Measurements from ENCODE around the gene CD82. TPM values are rescaled to one million over a fixed set of nuclear protein-coding genes. Genes with fewer than 3 reads are reported as not detected.
"Not testable (repeated sequence)": the region's sequence is repeated elsewhere in the genome, so short reads cannot be mapped to it uniquely, and the experiment has no call there.

CD82 gene
- total RNA-seq, 1 donor from 2014 or later: 35.5 TPM

DNA sequence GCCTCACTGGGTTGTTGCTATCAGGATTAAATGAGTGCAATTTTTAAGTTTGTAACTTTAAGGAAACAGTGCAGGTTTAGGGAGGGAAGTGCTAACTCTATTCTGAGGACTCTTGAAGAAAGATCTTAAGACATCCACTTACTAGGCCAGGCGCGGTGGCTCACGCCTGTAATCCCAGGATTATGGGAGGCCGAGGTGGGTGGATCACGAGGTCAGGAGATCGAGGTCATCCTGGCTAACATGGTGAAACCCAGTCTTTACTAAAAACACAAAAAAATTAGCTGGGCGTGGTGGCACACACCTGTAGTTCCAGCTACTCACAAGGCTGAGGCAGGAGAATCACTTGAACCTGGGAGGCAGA is 5.5 kb upstream of the CD82 start:
- H3K9me3 ChIP-seq (ENCODE audit: control insufficient read depth in 3 of 3, low read length in 3 of 3); H3K27me3 ChIP-seq (ENCODE audit: control insufficient read depth in 3 of 3, insufficient read depth in 3 of 3, low read length in 3 of 3); H3K36me3 ChIP-seq (ENCODE audit: control insufficient read depth in 3 of 3, insufficient read depth in 3 of 3, low read length in 3 of 3); H3K9ac ChIP-seq (ENCODE audit: low read depth in 1 of 3, low read length in 3 of 3); H3K27ac ChIP-seq (ENCODE audit: low read depth, low read length); H3K4me3 ChIP-seq (ENCODE audit: low read length in 3 of 3): not testable (repeated sequence)
- H3K4me1 ChIP-seq (ENCODE audit: control insufficient read depth in 3 of 3, insufficient read depth in 3 of 3, low read length in 3 of 3): peaks cover 11 to 23% (median 15%) of the 10 kb centered on the region in 3 donors

GRCh38 chr11:44561275-44561805 is 4.1 kb upstream of the CD82 start:
- H3K4me3 ChIP-seq (ENCODE audit: low read length in 3 of 3): no peak overlapping the region
- H3K9ac ChIP-seq (ENCODE audit: low read depth in 1 of 3, low read length in 3 of 3): no peak overlapping the region
- H3K9me3 ChIP-seq (ENCODE audit: control insufficient read depth in 3 of 3, low read length in 3 of 3): no peaks in the 10 kb centered on the region
- no peak overlapping the region for H3K27ac ChIP-seq (ENCODE audit: low read depth, low read length)
- H3K36me3 ChIP-seq (ENCODE audit: control insufficient read depth in 3 of 3, insufficient read depth in 3 of 3, low read length in 3 of 3): no peaks in the 10 kb centered on the region
- no peaks in the 10 kb centered on the region for H3K27me3 ChIP-seq (ENCODE audit: control insufficient read depth in 3 of 3, insufficient read depth in 3 of 3, low read length in 3 of 3)
- H3K4me1 ChIP-seq (ENCODE audit: control insufficient read depth in 3 of 3, insufficient read depth in 3 of 3, low read length in 3 of 3): peaks cover 19 to 31% (median 21%) of the 10 kb centered on the region in 3 donors

DNA sequence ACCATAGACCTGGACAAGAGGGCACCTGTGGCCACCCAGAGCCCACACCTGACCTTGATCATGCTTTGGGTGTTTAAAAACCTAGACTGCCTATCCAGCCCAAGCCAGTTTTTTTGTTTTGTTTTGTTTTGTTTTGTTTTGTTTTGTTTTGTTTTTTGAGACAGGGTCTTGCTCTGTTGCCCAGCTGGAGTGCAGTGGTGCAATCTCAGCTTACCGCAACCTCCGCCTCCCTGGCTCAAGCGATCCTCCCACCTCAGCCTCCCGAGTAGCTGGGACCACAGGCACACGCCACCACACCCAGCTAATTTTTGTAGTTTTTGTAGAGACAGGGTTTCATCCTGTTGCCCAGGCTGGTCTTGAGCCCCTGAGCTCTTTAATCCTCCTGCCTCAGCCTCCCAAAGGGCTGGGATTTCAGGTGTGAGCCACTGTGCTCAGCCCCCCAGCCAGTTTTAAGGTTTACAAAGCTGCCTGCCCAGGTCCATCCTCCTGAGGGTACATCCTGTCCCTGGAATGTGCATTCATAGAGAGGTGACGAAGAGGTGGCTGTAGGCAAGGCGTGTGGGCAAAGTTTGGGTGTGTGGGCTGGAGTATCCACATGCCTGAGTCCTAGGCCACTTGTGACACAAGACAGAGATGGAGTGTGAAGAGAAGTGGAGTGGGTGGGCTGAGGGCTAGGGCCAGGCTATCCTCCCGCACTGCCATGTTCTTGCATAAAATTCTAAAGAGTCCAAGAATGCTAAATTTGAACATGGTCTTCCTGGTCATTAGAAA is 3.3 kb upstream of the CD82 start:
- Histone ChIP-seq H3K4me1 (ENCODE audit: control insufficient read depth in 3 of 3, insufficient read depth in 3 of 3, low read length in 3 of 3) (peaks cover 21 to 35% (median 22%) of the 10 kb centered on the region in 3 donors), H3K9me3 (ENCODE audit: control insufficient read depth in 3 of 3, low read length in 3 of 3) (no peaks in the 10 kb centered on the region), H3K4me3 (ENCODE audit: low read length in 3 of 3) (no peak overlapping the region), H3K27ac (ENCODE audit: low read depth, low read length) (no peak overlapping the region), H3K9ac (ENCODE audit: low read depth in 1 of 3, low read length in 3 of 3) (no peak overlapping the region), H3K27me3 (ENCODE audit: control insufficient read depth in 3 of 3, insufficient read depth in 3 of 3, low read length in 3 of 3) (no peaks in the 10 kb centered on the region), H3K36me3 (ENCODE audit: control insufficient read depth in 3 of 3, insufficient read depth in 3 of 3, low read length in 3 of 3) (no peaks in the 10 kb centered on the region)

GRCh38 chr11:44562845-44563460 is 2.5 kb upstream of the CD82 start:
- Histone ChIP-seq H3K9me3 (ENCODE audit: control insufficient read depth in 3 of 3, low read length in 3 of 3) (no peaks in the 10 kb centered on the region), H3K9ac (ENCODE audit: low read depth in 1 of 3, low read length in 3 of 3) (no peak overlapping the region), H3K36me3 (ENCODE audit: control insufficient read depth in 3 of 3, insufficient read depth in 3 of 3, low read length in 3 of 3) (no peaks in the 10 kb centered on the region), H3K4me1 (ENCODE audit: control insufficient read depth in 3 of 3, insufficient read depth in 3 of 3, low read length in 3 of 3) (peaks cover 21 to 38% (median 25%) of the 10 kb centered on the region in 3 donors), H3K27me3 (ENCODE audit: control insufficient read depth in 3 of 3, insufficient read depth in 3 of 3, low read length in 3 of 3) (no peaks in the 10 kb centered on the region), H3K4me3 (ENCODE audit: low read length in 3 of 3) (no peak overlapping the region), H3K27ac (ENCODE audit: low read depth, low read length) (no peak overlapping the region)

- Histone ChIP-seq H3K9ac (ENCODE audit: low read depth in 1 of 3, low read length in 3 of 3) (no peak overlapping the region), H3K36me3 (ENCODE audit: control insufficient read depth in 3 of 3, insufficient read depth in 3 of 3, low read length in 3 of 3) (no peaks in the 10 kb centered on the region), H3K27me3 (ENCODE audit: control insufficient read depth in 3 of 3, insufficient read depth in 3 of 3, low read length in 3 of 3) (no peaks in the 10 kb centered on the region), H3K4me3 (ENCODE audit: low read length in 3 of 3) (no peak overlapping the region), H3K4me1 (ENCODE audit: control insufficient read depth in 3 of 3, insufficient read depth in 3 of 3, low read length in 3 of 3) (peaks cover 27 to 46% (median 32%) of the 10 kb centered on the region in 3 donors), H3K27ac (ENCODE audit: low read depth, low read length) (peak overlapping the region; percentile 99), H3K9me3 (ENCODE audit: control insufficient read depth in 3 of 3, low read length in 3 of 3) (no peaks in the 10 kb centered on the region)
These were observed 1.8 kb upstream of the CD82 start for GRCh38 chr11:44563711-44564110.

GRCh38 chr11:44564166-44564565 is 1.3 kb upstream of the CD82 start:
- Histone ChIP-seq H3K9ac (ENCODE audit: low read depth in 1 of 3, low read length in 3 of 3) (peak overlapping the region in 2 of 3 donors; percentile 85 to 91), H3K9me3 (ENCODE audit: control insufficient read depth in 3 of 3, low read length in 3 of 3) (no peaks in the 10 kb centered on the region), H3K4me1 (ENCODE audit: control insufficient read depth in 3 of 3, insufficient read depth in 3 of 3, low read length in 3 of 3) (peaks cover 32 to 51% (median 37%) of the 10 kb centered on the region in 3 donors), H3K27ac (ENCODE audit: low read depth, low read length) (peak overlapping the region; percentile 99), H3K36me3 (ENCODE audit: control insufficient read depth in 3 of 3, insufficient read depth in 3 of 3, low read length in 3 of 3) (no peaks in the 10 kb centered on the region), H3K27me3 (ENCODE audit: control insufficient read depth in 3 of 3, insufficient read depth in 3 of 3, low read length in 3 of 3) (no peaks in the 10 kb centered on the region), H3K4me3 (ENCODE audit: low read length in 3 of 3) (peak overlapping the region; percentile 60 to 73 (median 69))

DNA sequence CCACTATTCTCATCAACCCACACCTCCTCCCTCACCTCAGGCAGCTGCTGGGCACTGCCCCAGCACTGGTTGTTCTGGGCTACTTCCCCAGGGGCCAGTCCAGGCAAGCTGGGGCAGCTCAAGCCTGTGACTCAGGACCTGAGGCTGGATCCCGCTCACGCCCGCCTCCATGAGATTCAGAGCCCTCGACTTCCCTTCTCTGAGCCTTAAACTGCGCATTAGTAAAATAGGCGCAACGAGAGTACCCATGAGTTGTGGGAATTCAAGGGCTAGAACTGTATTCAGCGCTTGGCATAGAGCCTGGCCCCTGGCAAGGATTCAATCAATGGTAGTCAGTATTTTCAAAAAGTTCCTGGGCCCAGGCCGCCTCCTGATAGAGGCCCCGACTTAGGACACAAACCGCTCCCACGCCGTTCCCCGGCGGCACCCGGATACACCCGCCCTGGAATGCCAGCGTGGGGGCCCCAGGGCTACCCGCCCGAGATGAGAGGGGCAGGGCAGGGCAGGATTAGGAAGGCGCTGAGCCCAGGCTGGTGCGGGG is 723 bp upstream of the CD82 start:
- peak overlapping the region; percentile 85 to 91 (median 87) for H3K9ac ChIP-seq (ENCODE audit: low read depth in 1 of 3, low read length in 3 of 3)
- H3K4me1 ChIP-seq (ENCODE audit: control insufficient read depth in 3 of 3, insufficient read depth in 3 of 3, low read length in 3 of 3): peaks cover 36 to 56% (median 41%) of the 10 kb centered on the region in 3 donors
- H3K36me3 ChIP-seq (ENCODE audit: control insufficient read depth in 3 of 3, insufficient read depth in 3 of 3, low read length in 3 of 3): no peaks in the 10 kb centered on the region
- peak overlapping the region; percentile 60 to 73 (median 69) for H3K4me3 ChIP-seq (ENCODE audit: low read length in 3 of 3)
- H3K27ac ChIP-seq (ENCODE audit: low read depth, low read length): peak overlapping the region; percentile 99
- no peaks in the 10 kb centered on the region for H3K27me3 ChIP-seq (ENCODE audit: control insufficient read depth in 3 of 3, insufficient read depth in 3 of 3, low read length in 3 of 3)
- no peaks in the 10 kb centered on the region for H3K9me3 ChIP-seq (ENCODE audit: control insufficient read depth in 3 of 3, low read length in 3 of 3)

- no peaks in the 10 kb centered on the region for H3K27me3 ChIP-seq (ENCODE audit: control insufficient read depth in 3 of 3, insufficient read depth in 3 of 3, low read length in 3 of 3)
- H3K4me1 ChIP-seq (ENCODE audit: control insufficient read depth in 3 of 3, insufficient read depth in 3 of 3, low read length in 3 of 3): peaks cover 41 to 69% (median 47%) of the 10 kb centered on the region in 3 donors
- peak overlapping the region; percentile 76 to 90 (median 88) for H3K4me3 ChIP-seq (ENCODE audit: low read length in 3 of 3)
- peak overlapping the region; percentile 79 to 92 (median 85) for H3K9ac ChIP-seq (ENCODE audit: low read depth in 1 of 3, low read length in 3 of 3)
- peak overlapping the region; percentile 71 for H3K27ac ChIP-seq (ENCODE audit: low read depth, low read length)
- H3K36me3 ChIP-seq (ENCODE audit: control insufficient read depth in 3 of 3, insufficient read depth in 3 of 3, low read length in 3 of 3): no peaks in the 10 kb centered on the region
- H3K9me3 ChIP-seq (ENCODE audit: control insufficient read depth in 3 of 3, low read length in 3 of 3): no peaks in the 10 kb centered on the region
These were observed 788 bp downstream of the CD82 start for GRCh38 chr11:44565953-44566949.
